Heart left ventricle (tissue), 13 donors: Measurements from ENCODE around the gene CGB1.

ENCODE experiments used
- CTCF ChIP-seq, 12 donors: fragments of 200-600 bp; sonication (generic) in 4 of 12; IDR thresholded peaks; one replicate each; pipeline versions ENCODE4 v1.5.0 to v1.8.0; 2018 to 2022; ENCODE audit warnings: antibody characterized with exemption in 12 of 12, mild to moderate bottlenecking in 5 of 12
- POLR2A ChIP-seq, 2 donors: fragments of 450-650 bp; IDR thresholded peaks; one replicate each; pipeline ENCODE4 v1.6.1; 2017; ENCODE audit warnings: antibody characterized with exemption in 2 of 2, mild to moderate bottlenecking in 2 of 2, moderate library complexity in 2 of 2
- donor health status: ischemic (EF 13 %, LVEDD 7.1; RV severe dilation, severe dysfunction).
- donor health status: DM: no; HTN: yes; CAD: no.
- donor health status: DM: no; HTN: no; CAD: no.
- donor health status: ischemic (EF 25% LVEDD 6.9; RV normal size, moderate dysfunction).
- donor health status: ischemic (EF 25% LVEDD 5.7; RV mildly dilated, moderate dysfunction).
- donor health status: ischemic (EF 35%, LVEDD 5.7; RV mildly dilated, moderate dysfunction).
- donor health status: nonischemic (EF 11% LVEDD 7.7; RV severe dilation, severe dysfunction).
- donor health status: DM: yes; HTN: yes; CAD: no.
- donor health status: PGD.
- donor health status: ischemic (EF 29% LVEDD 5.4; RV normal size, mild dysfunction).
- donor health status: nonischemic (EF 23%, LVEDD 6.1; RV moderate dilation, normal function).

DNA sequence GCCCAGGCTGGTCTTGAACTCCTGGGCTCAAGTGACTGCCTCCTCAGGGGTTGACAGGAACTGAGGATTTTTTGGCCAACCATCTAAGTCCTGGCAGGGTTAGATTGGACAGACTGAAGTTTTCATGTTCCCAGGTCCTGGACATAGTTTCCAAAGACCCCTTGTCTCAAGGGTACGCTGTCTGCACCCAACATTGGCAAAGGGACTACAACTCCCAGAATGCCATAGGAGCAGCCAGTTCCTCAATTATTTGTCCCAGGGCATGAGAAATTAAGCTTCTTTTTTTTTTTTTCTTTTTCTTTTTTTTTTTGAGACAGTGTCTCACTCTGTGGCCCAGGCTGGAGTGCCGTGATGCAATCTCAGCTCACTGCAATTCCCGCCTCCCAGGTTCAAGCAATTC lies 50.5 kb downstream of the CGB1 start:
- no peak for TF ChIP-seq CTCF (IDR thresholded peaks at IDR 0.05)
- TF ChIP-seq POLR2A (IDR thresholded peaks at IDR 0.05) = no peak
